C4-2B (cell line): ENCODE results near the gene KIAA1755.

Experiments
- H3K27ac ChIP-seq: fragments of 450-650 bp; 2 replicates; pipeline ENCODE4 v1.5.1; 2017
- CTCF ChIP-seq: fragments of 450-650 bp; conservative IDR thresholded peaks from 2 replicates; pipeline ENCODE4 v1.5.1; 2017; ENCODE audit warnings: mild to moderate bottlenecking
- ZFX ChIP-seq: fragments of 450-650 bp; IDR thresholded peaks from 2 replicates; pipeline ENCODE4 v1.6.1; 2017

The KIAA1755 gene

GRCh38 chr20:38193586-38194105 lies 66.9 kb downstream of the KIAA1755 start:
- TF ChIP-seq CTCF (no peak), ZFX (no peak)
- H3K27ac ChIP-seq, result no peak overlapping the region

- no peak for TF ChIP-seq ZFX
- no peak for TF ChIP-seq CTCF
- H3K27ac ChIP-seq, result no peak overlapping the region
Measured at GRCh38 chr20:38192323-38192885, 68.1 kb downstream of the KIAA1755 start.

GRCh38 chr20:38191654-38192053 lies 68.9 kb downstream of the KIAA1755 start:
- H3K27ac ChIP-seq, result no peak overlapping the region
- TF ChIP-seq ZFX, result no peak
- no peak for TF ChIP-seq CTCF

GRCh38 chr20:38190936-38191371 lies 69.6 kb downstream of the KIAA1755 start:
- TF ChIP-seq ZFX, result no peak
- no peak for TF ChIP-seq CTCF
- no peak overlapping the region for H3K27ac ChIP-seq

GRCh38 chr20:38190166-38190565 lies 70.4 kb downstream of the KIAA1755 start:
- no peak overlapping the region for H3K27ac ChIP-seq
- TF ChIP-seq ZFX (no peak), CTCF (no peak)

GRCh38 chr20:38187517-38187916 lies 73.0 kb downstream of the KIAA1755 start:
- H3K27ac ChIP-seq, result no peak overlapping the region
- TF ChIP-seq ZFX (no peak), CTCF (no peak)

GRCh38 chr20:38186788-38187221 lies 73.7 kb downstream of the KIAA1755 start:
- H3K27ac ChIP-seq, result no peak overlapping the region
- TF ChIP-seq CTCF (no peak), ZFX (no peak)
